ENCODE data around the gene PSG7. TPM values are rescaled to one million over a fixed set of nuclear protein-coding genes. Genes with fewer than 3 reads are reported as not detected.

The PSG7 gene
- total RNA-seq, 1 experiment from 2014 or later = not detected

DNA sequence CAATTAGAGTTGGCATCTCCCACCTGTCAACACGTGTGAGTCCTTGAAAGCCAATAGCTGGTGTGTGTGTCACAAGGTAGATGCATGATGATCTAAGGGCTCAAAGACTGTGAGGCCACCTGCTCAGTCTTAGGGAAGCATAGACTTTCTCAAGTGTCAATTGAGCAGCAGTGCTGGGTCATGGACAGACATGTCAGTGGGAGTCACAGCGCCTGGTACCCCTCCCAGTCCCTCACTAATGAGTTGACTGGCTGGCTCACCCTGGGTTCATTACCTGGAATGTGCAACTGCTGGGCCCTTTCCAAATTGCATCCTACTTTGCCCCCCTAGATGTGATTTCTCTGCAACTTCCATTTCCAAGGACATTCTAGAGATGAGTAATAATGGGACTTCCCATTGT, 10.2 kb downstream of the PSG7 start:
- no peaks in the 10 kb centered on the region for H3K79me2 ChIP-seq (ENCODE audit: insufficient read depth, low read length)
- WGBS (ENCODE audit: extremely low coverage, insufficient read length, low lambda C conversion rate) = no CpG with 5 or more reads among the region's 2 CpGs
- Mint-ChIP-seq H3K36me3 (ENCODE audit: insufficient read depth in 1 of 3, low read depth in 3 of 3) (peaks cover 7 to 25% (median 7%) of the 10 kb centered on the region in 3 experiments), H3K4me1 (no peaks in the 10 kb centered on the region), H3K4me3 (no peak overlapping the region), H3K9me3 (peaks cover 84 to 96% of the 10 kb centered on the region in 2 experiments), H3K27me3 (ENCODE audit: low read depth) (no peaks in the 10 kb centered on the region), H3K27ac (no peak overlapping the region)
- no peak overlapping the region for H3T11ph ChIP-seq (ENCODE audit: low read length)
- no peak overlapping the region for H2BK20ac ChIP-seq (ENCODE audit: low read depth, low read length, poor library complexity, severe bottlenecking)
- no peak overlapping the region for H2BK15ac ChIP-seq (ENCODE audit: low read depth, low read length)
- H4K91ac ChIP-seq (ENCODE audit: insufficient read length, low read depth, low read length) = no peak overlapping the region
- H4K5ac ChIP-seq (ENCODE audit: insufficient read length, low read depth, low read length) = no peak overlapping the region
- no peak overlapping the region for H2AFZ ChIP-seq (ENCODE audit: low read length)
- H4K8ac ChIP-seq (replicated peaks; ENCODE audit: insufficient read length, low read depth, low read length) = no peak overlapping the region
- no peaks in the 10 kb centered on the region for H3K79me1 ChIP-seq (ENCODE audit: insufficient read depth, low read depth, low read length, poor library complexity, severe bottlenecking)
- no peak overlapping the region for H3K56ac ChIP-seq (ENCODE audit: insufficient read length, low read depth, low read length)
- H3K23me2 ChIP-seq (ENCODE audit: insufficient read length, low read depth, low read length, poor library complexity, severe bottlenecking) = no peaks in the 10 kb centered on the region
- no peaks in the 10 kb centered on the region for H3K4me1 ChIP-seq (ENCODE audit: insufficient read depth, low read length)
- H3K4me2 ChIP-seq (ENCODE audit: insufficient read depth, insufficient read length, low read length) = no peak overlapping the region
- H2BK120ac ChIP-seq (ENCODE audit: low read depth, low read length, poor library complexity, severe bottlenecking) = no peak overlapping the region
- H3K23ac ChIP-seq (ENCODE audit: insufficient read length, low read depth, low read length) = no peak overlapping the region
- no peaks in the 10 kb centered on the region for H3K27me3 ChIP-seq (ENCODE audit: insufficient read depth, low read length)
- no peak overlapping the region for H3K14ac ChIP-seq (ENCODE audit: insufficient read depth, low read length)
- no peak overlapping the region for H2BK12ac ChIP-seq (ENCODE audit: insufficient read length, low read depth, low read length)
- no peak overlapping the region for H2AK5ac ChIP-seq (ENCODE audit: insufficient read length, low read length)
- peaks cover 68% of the 10 kb centered on the region for H3K9me3 ChIP-seq (ENCODE audit: control insufficient read depth, low read depth, low read length)
- no peak overlapping the region for H3K27ac ChIP-seq (ENCODE audit: insufficient read length, low read depth, low read length)
- TF ChIP-seq CTCF (conservative IDR thresholded peaks at IDR 0.05) = no peak
- no peak overlapping the region for H2BK5ac ChIP-seq (ENCODE audit: insufficient read length, low read length)
- no peaks in the 10 kb centered on the region for H4K20me1 ChIP-seq (ENCODE audit: control insufficient read depth, insufficient read depth, insufficient read length)
- H3K18ac ChIP-seq (ENCODE audit: insufficient read length, low read depth, low read length) = no peak overlapping the region
- no peak overlapping the region for H3K4ac ChIP-seq (ENCODE audit: low read depth, low read length)
- H3K9ac ChIP-seq (ENCODE audit: extremely low read depth, insufficient read length, low read length) = no peak overlapping the region
- no peak for DNase-seq

Measured in H9 (cell line).